ENCODE measurements around the gene KRT5. TPM values are rescaled to one million over a fixed set of nuclear protein-coding genes. Genes with fewer than 3 reads are reported as not detected.

Gene KRT5
- total and polyA plus RNA-seq, 10 of the 15 experiments (the other 5 are each of a cell fraction or from before 2014, with no cell fraction given) = 1.6 TPM; not detected in 9

DNA sequence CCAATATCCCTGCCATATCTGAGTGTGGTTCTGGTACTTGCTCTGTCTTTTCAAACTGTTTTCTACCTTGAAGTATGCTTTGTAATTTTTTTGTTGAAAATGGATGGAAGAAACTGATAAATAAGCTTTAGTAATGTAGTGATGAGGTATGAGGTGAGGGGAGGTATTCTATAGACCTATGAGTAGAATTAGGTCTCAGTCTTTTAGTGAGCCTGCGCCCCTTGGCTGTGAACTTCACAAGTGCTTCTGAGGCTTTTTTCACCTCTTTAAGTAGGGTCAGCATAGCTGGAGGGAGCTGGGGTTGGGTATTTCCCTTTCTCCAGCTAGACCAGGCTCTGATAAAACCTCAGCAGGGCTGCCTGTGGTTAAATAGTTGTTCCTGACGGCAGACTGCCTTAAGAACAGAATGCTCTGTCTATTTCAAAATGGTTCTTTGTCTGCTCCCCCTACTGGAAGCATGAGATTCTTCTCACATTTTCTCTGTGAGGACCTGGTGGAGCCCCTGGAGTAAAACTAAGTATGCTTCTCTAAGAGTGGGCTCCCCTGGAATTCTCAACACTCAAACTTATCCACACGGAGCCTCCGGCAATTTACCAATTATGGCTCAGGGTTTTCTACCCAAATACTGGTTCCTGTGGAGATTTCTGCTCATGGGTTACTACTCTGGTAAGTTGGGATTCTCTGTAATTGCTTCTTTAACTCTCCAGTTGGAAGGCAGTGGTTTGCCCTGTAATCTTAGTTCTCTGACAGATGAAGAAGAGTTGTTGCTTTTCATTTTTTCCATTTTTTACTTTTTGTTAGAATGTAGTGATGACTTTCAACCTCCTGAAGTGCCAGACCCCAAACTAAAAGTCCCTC lies 13.1 kb downstream of the KRT5 start:
- intact Hi-C loops (cut with micrococcal nuclease; ENCODE audit: unreplicated experiment) = loop anchor here (10.0 kb wide), 1 partner anchor 132 kb away; no protein-coding TSS in a partner anchor
- no peaks in the 10 kb centered on the region for H4K20me1 ChIP-seq (ENCODE audit: control insufficient read depth, insufficient read depth)
- WGBS (ENCODE audit: insufficient coverage, insufficient replicate concordance, low lambda C conversion rate, missing lambda C conversion rate) = 2% methylated on average over 4 of the region's 4 CpGs
- H3K9me3 ChIP-seq (replicated peaks; ENCODE audit: control insufficient read depth, insufficient read depth, low read length) = no peaks in the 10 kb centered on the region; the same call in 1 of the 3 replicates
- no peak overlapping the region for H3K4me2 ChIP-seq (ENCODE audit: control insufficient read depth, insufficient read depth)
- ChIA-PET POLR2A (no interaction called here), RAD21 (ENCODE audit: unreplicated experiment) (no interaction called here), CTCF (interaction anchor here (1.7 kb wide), 1 partner anchor 9 kb away, joined by 5 read pairs; no protein-coding TSS in a partner anchor), SMC1A (ENCODE audit: uncharacterized antibody, unreplicated experiment) (interaction anchor here (1.0 to 1.7 kb wide), 4 partner anchors 9 to 266 kb away, joined by 3 to 5 read pairs (median 4); no protein-coding TSS in a partner anchor)
- ATAC-seq = peak; percentile 48; the same call in 1 of the 3 replicates
- no peak overlapping the region for H3K4me3 ChIP-seq
- H3K36me3 ChIP-seq (ENCODE audit: control insufficient read depth in 2 of 2, insufficient read depth in 2 of 2, low read length in 1 of 2) = no peaks in the 10 kb centered on the region
- peak; percentile 49; the same call in 1 of the 2 replicates for TF ChIP-seq YY1 (IDR thresholded peaks at IDR 0.05; ENCODE audit: low read depth, low read length)
- no peak for TF ChIP-seq CHD1 (IDR thresholded peaks at IDR 0.05; ENCODE audit: low read depth, low read length)
- TF ChIP-seq SREBF1 (IDR thresholded peaks at IDR 0.05; ENCODE audit: low read length) = no peak
- TF ChIP-seq, protein P1, sequence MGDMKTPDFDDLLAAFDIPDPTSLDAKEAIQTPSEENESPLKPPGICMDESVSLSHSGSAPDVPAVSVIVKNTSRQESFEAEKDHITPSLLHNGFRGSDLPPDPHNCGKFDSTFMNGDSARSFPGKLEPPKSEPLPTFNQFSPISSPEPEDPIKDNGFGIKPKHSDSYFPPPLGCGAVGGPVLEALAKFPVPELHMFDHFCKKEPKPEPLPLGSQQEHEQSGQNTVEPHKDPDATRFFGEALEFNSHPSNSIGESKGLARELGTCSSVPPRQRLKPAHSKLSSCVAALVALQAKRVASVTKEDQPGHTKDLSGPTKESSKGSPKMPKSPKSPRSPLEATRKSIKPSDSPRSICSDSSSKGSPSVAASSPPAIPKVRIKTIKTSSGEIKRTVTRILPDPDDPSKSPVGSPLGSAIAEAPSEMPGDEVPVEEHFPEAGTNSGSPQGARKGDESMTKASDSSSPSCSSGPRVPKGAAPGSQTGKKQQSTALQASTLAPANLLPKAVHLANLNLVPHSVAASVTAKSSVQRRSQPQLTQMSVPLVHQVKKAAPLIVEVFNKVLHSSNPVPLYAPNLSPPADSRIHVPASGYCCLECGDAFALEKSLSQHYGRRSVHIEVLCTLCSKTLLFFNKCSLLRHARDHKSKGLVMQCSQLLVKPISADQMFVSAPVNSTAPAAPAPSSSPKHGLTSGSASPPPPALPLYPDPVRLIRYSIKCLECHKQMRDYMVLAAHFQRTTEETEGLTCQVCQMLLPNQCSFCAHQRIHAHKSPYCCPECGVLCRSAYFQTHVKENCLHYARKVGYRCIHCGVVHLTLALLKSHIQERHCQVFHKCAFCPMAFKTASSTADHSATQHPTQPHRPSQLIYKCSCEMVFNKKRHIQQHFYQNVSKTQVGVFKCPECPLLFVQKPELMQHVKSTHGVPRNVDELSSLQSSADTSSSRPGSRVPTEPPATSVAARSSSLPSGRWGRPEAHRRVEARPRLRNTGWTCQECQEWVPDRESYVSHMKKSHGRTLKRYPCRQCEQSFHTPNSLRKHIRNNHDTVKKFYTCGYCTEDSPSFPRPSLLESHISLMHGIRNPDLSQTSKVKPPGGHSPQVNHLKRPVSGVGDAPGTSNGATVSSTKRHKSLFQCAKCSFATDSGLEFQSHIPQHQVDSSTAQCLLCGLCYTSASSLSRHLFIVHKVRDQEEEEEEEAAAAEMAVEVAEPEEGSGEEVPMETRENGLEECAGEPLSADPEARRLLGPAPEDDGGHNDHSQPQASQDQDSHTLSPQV (IDR thresholded peaks at IDR 0.05) = no peak
- peak; percentile 35 to 48 (median 41); a peak in 5 of 6 replicates for TF ChIP-seq CTCF (IDR thresholded peaks at IDR 0.05 in 2 of 3, conservative IDR thresholded peaks at IDR 0.05 in 1 of 3; ENCODE audit: control insufficient read depth in 2 of 3, extremely low read depth in 1 of 3, insufficient read depth in 1 of 3, low read depth in 3 of 3, low read length in 3 of 3)
- TF ChIP-seq MAX (IDR thresholded peaks at IDR 0.05; ENCODE audit: low read depth, low read length) = no peak
- peak; percentile 34; the same call in 1 of the 2 replicates for TF ChIP-seq SMC3 (IDR thresholded peaks at IDR 0.05; ENCODE audit: borderline replicate concordance, low read length)
- H3K4me1 ChIP-seq (ENCODE audit: control insufficient read depth, insufficient read depth, low read length) = no peaks in the 10 kb centered on the region
- no peaks in the 10 kb centered on the region for H3K79me2 ChIP-seq (ENCODE audit: control insufficient read depth, insufficient read depth, low read length)
- FAIRE-seq = no peak
- DNase-seq (ENCODE audit: low read depth, low spot score) = no peak
- no TSS peak for BruUV-seq (replicated peaks)
- no peak overlapping the region for H3K27ac ChIP-seq (ENCODE audit: control insufficient read depth, insufficient read depth)
- in situ Hi-C loops (cut with MboI) = no loop called here
- H3K9ac ChIP-seq (ENCODE audit: control insufficient read depth, insufficient read depth, low read length) = no peak overlapping the region
- H2AFZ ChIP-seq (ENCODE audit: control insufficient read depth, low read depth, low read length) = no peak overlapping the region
- no peaks in the 10 kb centered on the region for H3K27me3 ChIP-seq (replicated peaks in 1 of 2; ENCODE audit: control insufficient read depth in 2 of 2, insufficient read depth in 2 of 2, low read length in 1 of 2)

Data from GM12878 (cell line).